IMR-90 (cell line): ENCODE measurements around the gene MUCL3. TPM values are rescaled to one million over a fixed set of nuclear protein-coding genes. Genes with fewer than 3 reads are reported as not detected.

Experiments used
- ATAC-seq: fragments of 200-7000 bp; cut with Tn5 transposase; 2 replicates; pipeline ENCODE4 v1.9.1; 2020; ENCODE audit warnings: low read depth, mild to moderate bottlenecking, moderate library complexity
- BruUV-seq: library from RNA; stranded (reverse); fragments of 400-500 nt; replicated peaks from 2 replicates; lab custom pipeline; 2021; lab: Mats Ljungman, UMichigan
- CTCF ChIA-PET: fragments of 300-600 bp; formaldehyde crosslinking; extraction: SDS; loops from one replicate; lab custom pipeline; 2021; ENCODE audit warnings: antibody characterized with exemption; lab: Yijun Ruan, JAX
- POLR2A ChIA-PET: fragments of 300-600 bp; sonication (Branson Sonifier 250); formaldehyde crosslinking; loops from one replicate; lab custom pipeline; 2022; ENCODE audit warnings: antibody characterized with exemption; ENCODE audit not compliant: unreplicated experiment; lab: Charles Lee
- DNase-seq: peaks from one replicate; pipeline ENCODE4 v3.0.0; 2013
- H2AFZ ChIP-seq: replicated peaks from 2 replicates; pipeline ENCODE3; 2013; ENCODE audit warnings: low read length, mild to moderate bottlenecking; ENCODE audit not compliant: poor library complexity
- H2AK5ac ChIP-seq: 2 replicates; pipeline ENCODE4 v1.6.1; 2013; ENCODE audit warnings: low read depth, low read length, inconsistent platforms
- H2AK9ac ChIP-seq: replicated peaks from 2 replicates; pipeline ENCODE3; 2013; ENCODE audit warnings: mild to moderate bottlenecking, low read depth, low read length, moderate library complexity; ENCODE audit not compliant: poor library complexity
- H2BK120ac ChIP-seq: 2 replicates; pipeline ENCODE4 v1.6.1; 2013; ENCODE audit warnings: low read depth, low read length, inconsistent platforms
- H2BK15ac ChIP-seq: 3 replicates; pipeline ENCODE4 v1.6.1; 2013; ENCODE audit warnings: low read depth, low read length, inconsistent platforms
- H2BK20ac ChIP-seq: 2 replicates; pipeline ENCODE4 v1.6.1; 2013; ENCODE audit warnings: low read depth, mild to moderate bottlenecking, inconsistent platforms, low read length, moderate library complexity
- H2BK5ac ChIP-seq: 2 replicates; pipeline ENCODE4 v1.6.1; 2013; ENCODE audit warnings: mild to moderate bottlenecking, low read depth, low read length, inconsistent platforms; ENCODE audit not compliant: poor library complexity, severe bottlenecking
- H3K14ac ChIP-seq: replicated peaks from 2 replicates; pipeline ENCODE4 v1.6.1; 2013; ENCODE audit warnings: low read depth, low read length, inconsistent platforms
- H3K18ac ChIP-seq: 2 replicates; pipeline ENCODE4 v1.6.1; 2013; ENCODE audit warnings: low read depth, low read length, control low read depth
- H3K23ac ChIP-seq: 2 replicates; pipeline ENCODE4 v1.6.1; 2013; ENCODE audit warnings: low read depth, low read length, inconsistent platforms
- H3K27ac ChIP-seq: 2 replicates; pipeline ENCODE4 v1.5.1; 2013; ENCODE audit warnings: mild to moderate bottlenecking, control low read depth, low read length; ENCODE audit not compliant: insufficient read depth
- H3K27me3 ChIP-seq: 2 replicates; pipeline ENCODE4 v1.6.1; 2013; ENCODE audit warnings: low read length; ENCODE audit not compliant: control insufficient read depth, insufficient read depth
- H3K36me3 ChIP-seq: 2 replicates; pipeline ENCODE4 v1.6.1; 2013; ENCODE audit warnings: low read length, mixed read lengths; ENCODE audit not compliant: control insufficient read depth, insufficient read depth
- H3K4ac ChIP-seq: 2 replicates; pipeline ENCODE4 v1.6.1; 2013; ENCODE audit warnings: low read depth, low read length, inconsistent platforms
- H3K4me1 ChIP-seq: 2 replicates; pipeline ENCODE4 v1.6.1; 2013; ENCODE audit warnings: low read length, mixed read lengths; ENCODE audit not compliant: control insufficient read depth, insufficient read depth
- H3K4me2 ChIP-seq: 2 replicates; pipeline ENCODE4 v1.6.1; 2013; ENCODE audit warnings: low read depth, mild to moderate bottlenecking, control low read depth, low read length, moderate library complexity
- H3K4me3 ChIP-seq: 2 replicates; pipeline ENCODE4 v1.5.1; 2013; ENCODE audit warnings: low read depth, mild to moderate bottlenecking, control low read depth, low read length, moderate library complexity; ENCODE audit not compliant: insufficient read depth
- H3K56ac ChIP-seq: 2 replicates; pipeline ENCODE4 v1.6.1; 2013; ENCODE audit warnings: low read length, inconsistent platforms; ENCODE audit not compliant: insufficient read depth; ENCODE audit errors: extremely low read depth
- H3K79me1 ChIP-seq, 2 experiments: 2 replicates each; pipeline ENCODE4 v1.6.1; 2013; ENCODE audit warnings: low read length in 2 of 2, inconsistent platforms in 1 of 2, low read depth in 1 of 2
- H3K9ac ChIP-seq: 2 replicates; pipeline ENCODE4 v1.6.1; 2013; ENCODE audit warnings: low read depth, low read length, control low read depth
- H3K9me1 ChIP-seq: 2 replicates; pipeline ENCODE4 v1.6.1; 2013; ENCODE audit warnings: low read length, inconsistent platforms; ENCODE audit not compliant: insufficient read depth
- H3K9me3 ChIP-seq: 2 replicates; pipeline ENCODE4 v1.6.1; 2013; ENCODE audit warnings: low read length; ENCODE audit not compliant: control insufficient read depth, insufficient read depth
- H4K20me1 ChIP-seq: 2 replicates; pipeline ENCODE4 v1.6.1; 2013; ENCODE audit warnings: low read length, inconsistent platforms; ENCODE audit not compliant: insufficient read depth
- H4K5ac ChIP-seq: 2 replicates; pipeline ENCODE4 v1.6.1; 2013; ENCODE audit warnings: mild to moderate bottlenecking, low read depth, low read length, control low read depth
- H4K8ac ChIP-seq, 2 experiments: 2 replicates each; pipeline ENCODE4 v1.6.1; 2013; ENCODE audit warnings: low read depth in 2 of 2, low read length in 2 of 2, control low read depth in 1 of 2, inconsistent platforms in 1 of 2
- H4K91ac ChIP-seq: 2 replicates; pipeline ENCODE4 v1.6.1; 2013; ENCODE audit warnings: low read depth, low read length, inconsistent platforms; ENCODE audit not compliant: insufficient read depth
- RAD21 ChIP-seq: IDR thresholded peaks from 2 replicates; pipeline ENCODE4 v1.6.1; 2012; ENCODE audit warnings: low read length, improper control_type of control experiment
- RFX5 ChIP-seq: IDR thresholded peaks from 2 replicates; pipeline ENCODE4 v1.8.0; 2012; ENCODE audit warnings: low read depth, mild to moderate bottlenecking, low read length, moderate library complexity
- WGBS, 2 experiments: methylation state at CpG; one replicate each; pipeline versions ENCODE4 v1.1.5 to v1.1.7; 2013; ENCODE audit warnings: missing lambda C conversion rate in 2 of 2; ENCODE audit not compliant: insufficient read length in 1 of 2; ENCODE audit errors: extremely low coverage in 2 of 2; 5-methylcytosine and 5-hydroxymethylcytosine counted together
- dilution Hi-C: fragments of 300-500 bp; cut with HindIII; formaldehyde crosslinking; loops from one replicate; pipeline ENCODE4 v1.14.3; 2018; ENCODE audit warnings: low sequenced_read_pairs; ENCODE audit not compliant: unreplicated experiment
- in situ Hi-C: fragments of 300-500 bp; cut with MboI; formaldehyde crosslinking; loops from 3 replicates; pipeline ENCODE4 v1.14.3; 2019; ENCODE audit warnings: low sequenced_read_pairs, inconsistent platforms, mixed read lengths
- intact Hi-C: fragments of 100-400 bp; cut with micrococcal nuclease; formaldehyde crosslinking; loops from 2 replicates; pipeline ENCODE4 v1.10.0; 2022
- polyA plus RNA-seq, 3 experiments: library from polyadenylated mRNA; depleted of rRNA; stranded (reverse); fragments of >200 nt; gene quantifications; 2 replicates each; pipeline ENCODE4 v1.2.3, GENCODE V29; 2012; ENCODE audit warnings: low replicate concordance in 1 of 3
- total RNA-seq: library from RNA; depleted of rRNA; stranded (reverse); fragments of >200 nt; gene quantifications from 2 replicates; pipeline ENCODE4 v1.2.3, GENCODE V29; 2012

MUCL3 gene
- total and polyA plus RNA-seq, 2 of the 4 experiments (the other 2 are of a cell fraction), result not detected

GRCh38 chr6:30895343-30895742 lies 45.4 kb upstream of the MUCL3 start:
- H4K8ac ChIP-seq, result no peak overlapping the region
- H2AK9ac ChIP-seq, result no peak overlapping the region
- peaks cover 71% of the 10 kb centered on the region for H3K36me3 ChIP-seq
- intact Hi-C loops (no loop called here), in situ Hi-C loops (no loop called here), dilution Hi-C loops (no loop called here)
- no peak overlapping the region for H3K18ac ChIP-seq
- no peak overlapping the region for H3K23ac ChIP-seq
- no peak overlapping the region for H4K91ac ChIP-seq
- ChIA-PET CTCF (interaction anchor here (0.6 to 0.9 kb wide), 3 partner anchors 10 to 187 kb away, joined by 3 to 4 read pairs (median 3); no protein-coding TSS in a partner anchor), POLR2A (interaction anchor here (0.6 kb wide), 1 partner anchor 13 kb away, joined by 3 read pairs; no protein-coding TSS in a partner anchor)
- no peaks in the 10 kb centered on the region; the same call in 1 of the 2 replicates for H4K20me1 ChIP-seq
- 82% methylated on average over 9 of the region's 10 CpGs; no CpG with 5 or more reads in 1 of the 2 experiments for WGBS, 2 experiments
- DNase-seq (no peak), ATAC-seq (no peak)
- no peak overlapping the region for H3K4me2 ChIP-seq
- no peak overlapping the region for H2AFZ ChIP-seq
- no peak overlapping the region for H3K9ac ChIP-seq
- no peak overlapping the region for H3K4ac ChIP-seq
- H2BK120ac ChIP-seq, result no peak overlapping the region
- no peak overlapping the region for H3K4me3 ChIP-seq
- no peaks in the 10 kb centered on the region for H3K4me1 ChIP-seq
- H3K9me3 ChIP-seq, result no peaks in the 10 kb centered on the region
- TF ChIP-seq RFX5 (no peak), RAD21 (no peak)
- no TSS peak for BruUV-seq
- H3K14ac ChIP-seq, result no peak overlapping the region
- H3K79me1 ChIP-seq, result peaks cover 0 to 10% of the 10 kb centered on the region in 2 experiments; a peak in 2 of 4 replicates
- H3K27me3 ChIP-seq, result no peaks in the 10 kb centered on the region
- H3K9me1 ChIP-seq, result no peaks in the 10 kb centered on the region
- no peak overlapping the region for H2BK20ac ChIP-seq
- no peak overlapping the region for H4K5ac ChIP-seq
- no peak overlapping the region for H3K27ac ChIP-seq
- no peak overlapping the region for H2BK15ac ChIP-seq
- no peak overlapping the region for H2AK5ac ChIP-seq
- H2BK5ac ChIP-seq, result no peak overlapping the region
- no peak overlapping the region for H3K56ac ChIP-seq
